Measurements from ENCODE around the gene TLL2. TPM values are rescaled to one million over a fixed set of nuclear protein-coding genes. Genes with fewer than 3 reads are reported as not detected.

TLL2 gene
- total RNA-seq, 1 experiment from 2014 or later, result 9.1 TPM

- H3K4me3 Mint-ChIP-seq, result no peak overlapping the region
- no peak overlapping the region for H3K27ac Mint-ChIP-seq
- no peaks in the 10 kb centered on the region; the same call in 1 of the 2 replicates for H3K36me3 Mint-ChIP-seq
- no peaks in the 10 kb centered on the region for H3K27me3 Mint-ChIP-seq (ENCODE audit: low read depth)
- no peak for DNase-seq (ENCODE audit: low spot score)
- POLR2A ChIA-PET, result no interaction called here
- 0 out of 2 replicates have a peak, but pooled peaks cover 3% of the 10 kb centered on the region for H3K4me1 Mint-ChIP-seq
- TF ChIP-seq NFE2L1 (CRISPR knock-in tag; IDR thresholded peaks at IDR 0.05) (no peak), CDX4 (CRISPR knock-in tag; IDR thresholded peaks at IDR 0.05; ENCODE audit: borderline replicate concordance) (no peak), CREB1 (CRISPR knock-in tag; IDR thresholded peaks at IDR 0.05) (no peak), NR3C1 (CRISPR knock-in tag; conservative IDR thresholded peaks at IDR 0.05; ENCODE audit: low read depth) (no peak), CREM (CRISPR knock-in tag; IDR thresholded peaks at IDR 0.05) (no peak), TEAD4 (CRISPR knock-in tag; IDR thresholded peaks at IDR 0.05) (no peak)
- H3K9me3 Mint-ChIP-seq, result no peaks in the 10 kb centered on the region
- ATAC-seq, result no peak
- CTCF ChIA-PET, result interaction anchor here (2.3 kb wide), 1 partner anchor 15 kb away, joined by 11 read pairs; no protein-coding TSS in a partner anchor
Measured at GRCh38 chr10:96389785-96390184, 123.9 kb downstream of the TLL2 start.

GRCh38 chr10:96387601-96388000, 126.1 kb downstream of the TLL2 start:
- Mint-ChIP-seq H3K27ac (no peak overlapping the region), H3K4me3 (no peak overlapping the region), H3K4me1 (0 out of 2 replicates have a peak, but pooled peaks cover 3% of the 10 kb centered on the region), H3K27me3 (ENCODE audit: low read depth) (no peaks in the 10 kb centered on the region), H3K9me3 (no peaks in the 10 kb centered on the region), H3K36me3 (no peaks in the 10 kb centered on the region; the same call in 1 of the 2 replicates)
- no peak for DNase-seq (ENCODE audit: low spot score)
- ATAC-seq, result no peak
- no peak for TF ChIP-seq PRDM15 (CRISPR knock-in tag; IDR thresholded peaks at IDR 0.05)
- TF ChIP-seq FOXP4 (CRISPR knock-in tag; IDR thresholded peaks at IDR 0.05), result no peak
- TF ChIP-seq ZNF317 (CRISPR knock-in tag; IDR thresholded peaks at IDR 0.05; ENCODE audit: borderline replicate concordance, low read depth), result no peak
- no peak for TF ChIP-seq OVOL2 (CRISPR knock-in tag; IDR thresholded peaks at IDR 0.05; ENCODE audit: borderline replicate concordance)
- TF ChIP-seq ZNF416 (CRISPR knock-in tag; IDR thresholded peaks at IDR 0.05), result no peak
- CTCF ChIA-PET, result interaction anchor here (0.7 kb wide), 1 partner anchor 8 kb away, joined by 3 read pairs; no protein-coding TSS in a partner anchor
- POLR2A ChIA-PET, result no interaction called here

- H3K4me1 Mint-ChIP-seq, result 0 out of 2 replicates have a peak, but pooled peaks cover 3% of the 10 kb centered on the region
- no peak overlapping the region for H3K4me3 Mint-ChIP-seq
- H3K27me3 Mint-ChIP-seq (ENCODE audit: low read depth), result no peaks in the 10 kb centered on the region
- ChIA-PET CTCF (interaction anchor here (0.7 kb wide), 1 partner anchor 8 kb away, joined by 3 read pairs; no protein-coding TSS in a partner anchor), POLR2A (no interaction called here)
- ATAC-seq (no peak), DNase-seq (ENCODE audit: low spot score) (no peak)
- no peaks in the 10 kb centered on the region for H3K9me3 Mint-ChIP-seq
- H3K27ac Mint-ChIP-seq, result no peak overlapping the region
- no peaks in the 10 kb centered on the region for H3K36me3 Mint-ChIP-seq
- TF ChIP-seq CREB1 (CRISPR knock-in tag; IDR thresholded peaks at IDR 0.05) (no peak), EMX1 (CRISPR knock-in tag; IDR thresholded peaks at IDR 0.05) (no peak), TCF7 (CRISPR knock-in tag; IDR thresholded peaks at IDR 0.05; ENCODE audit: low read depth) (no peak), E2F1 (CRISPR knock-in tag; IDR thresholded peaks at IDR 0.05) (no peak), PRRX2 (CRISPR knock-in tag; IDR thresholded peaks at IDR 0.05) (no peak), IRF1 (CRISPR knock-in tag; IDR thresholded peaks at IDR 0.05) (no peak), ZNF281 (CRISPR knock-in tag; IDR thresholded peaks at IDR 0.05) (no peak), RELA (CRISPR knock-in tag; IDR thresholded peaks at IDR 0.05; ENCODE audit: borderline replicate concordance) (no peak), SMAD4 (CRISPR knock-in tag; IDR thresholded peaks at IDR 0.05) (no peak), ETV6 (CRISPR knock-in tag; IDR thresholded peaks at IDR 0.05) (no peak), FOXJ3 (CRISPR knock-in tag; IDR thresholded peaks at IDR 0.05; ENCODE audit: borderline replicate concordance) (no peak), NR2C2 (CRISPR knock-in tag; IDR thresholded peaks at IDR 0.05) (no peak), JAZF1 (CRISPR knock-in tag; IDR thresholded peaks at IDR 0.05) (no peak)
Measured at GRCh38 chr10:96387161-96387560, 126.6 kb downstream of the TLL2 start.

Measured in WTC11 (cell line).